CD4-positive, alpha-beta T cell treated with Interleukin-21 for 1 hour (primary cell): ENCODE data around the gene MAP1LC3B2.
"Not testable (repeated sequence)": the region's sequence is repeated elsewhere in the genome, so short reads cannot be mapped to it uniquely, and the experiment has no call there.

Source experiments
- DNase-seq: peaks from one replicate; pipeline ENCODE4 v3.0.0-alpha.2; 2020

The MAP1LC3B2 gene

GRCh38 chr12:116561181-116561821 lies 2.1 kb downstream of the MAP1LC3B2 start:
- DNase-seq: no peak

- no peak for DNase-seq
Observed at GRCh38 chr12:116562090-116562489, 2.9 kb downstream of the MAP1LC3B2 start.

GRCh38 chr12:116563262-116563661 lies 4.1 kb downstream of the MAP1LC3B2 start:
- no peak for DNase-seq

- DNase-seq: no peak
Observed at GRCh38 chr12:116564080-116564479, 4.9 kb downstream of the MAP1LC3B2 start.

GRCh38 chr12:116565221-116565620 lies 6.0 kb downstream of the MAP1LC3B2 start:
- DNase-seq: not testable (repeated sequence)

GRCh38 chr12:116565963-116566362 lies 6.8 kb downstream of the MAP1LC3B2 start:
- no peak for DNase-seq

- no peak for DNase-seq
Observed at GRCh38 chr12:116568203-116568602, 9.0 kb downstream of the MAP1LC3B2 start.

GRCh38 chr12:116571089-116571488 lies 11.9 kb downstream of the MAP1LC3B2 start:
- DNase-seq: no peak

- no peak for DNase-seq
Observed at GRCh38 chr12:116573776-116574175, 14.6 kb downstream of the MAP1LC3B2 start.

- not testable (repeated sequence) for DNase-seq
Observed at GRCh38 chr12:116575754-116576153, 16.6 kb downstream of the MAP1LC3B2 start.

GRCh38 chr12:116577154-116577561 lies 18.0 kb downstream of the MAP1LC3B2 start:
- no peak for DNase-seq

- DNase-seq: no peak
Observed at GRCh38 chr12:116578051-116578450, 18.9 kb downstream of the MAP1LC3B2 start.

GRCh38 chr12:116582610-116583009 lies 23.4 kb downstream of the MAP1LC3B2 start:
- DNase-seq: no peak

GRCh38 chr12:116583129-116583694 lies 24.0 kb downstream of the MAP1LC3B2 start:
- DNase-seq: no peak

- no peak for DNase-seq
Observed at GRCh38 chr12:116587270-116587669, 28.1 kb downstream of the MAP1LC3B2 start.

- DNase-seq: no peak
Observed at GRCh38 chr12:116588390-116589028, 29.3 kb downstream of the MAP1LC3B2 start.

- no peak for DNase-seq
Observed at GRCh38 chr12:116589581-116589980, 30.4 kb downstream of the MAP1LC3B2 start.

GRCh38 chr12:116590561-116590960 lies 31.4 kb downstream of the MAP1LC3B2 start:
- no peak for DNase-seq

GRCh38 chr12:116591855-116592637 lies 32.9 kb downstream of the MAP1LC3B2 start:
- DNase-seq: no peak

GRCh38 chr12:116592731-116593130 lies 33.5 kb downstream of the MAP1LC3B2 start:
- DNase-seq: no peak

GRCh38 chr12:116594325-116595038 lies 35.3 kb downstream of the MAP1LC3B2 start:
- peak; percentile 58 for DNase-seq

- DNase-seq: no peak
Observed at GRCh38 chr12:116595186-116595585, 36.0 kb downstream of the MAP1LC3B2 start.

GRCh38 chr12:116595672-116596071 lies 36.5 kb downstream of the MAP1LC3B2 start:
- no peak for DNase-seq
